Naive thymus-derived CD4-positive, alpha-beta T cell (primary cell): ENCODE measurements around the gene PHKA1. TPM values are rescaled to one million over a fixed set of nuclear protein-coding genes. Genes with fewer than 3 reads are reported as not detected.

Experiments
- ATAC-seq: fragments of 150-1000 bp; cut with Tn5 transposase; 2 replicates; pipeline ENCODE4 v1.10.0; 2021; ENCODE audit warnings: mild to moderate bottlenecking, moderate library complexity
- CTCF ChIA-PET: fragments of 350-600 bp; sonication (Branson Sonifier 250); formaldehyde crosslinking; loops from one replicate; lab custom pipeline; 2021; ENCODE audit warnings: antibody characterized with exemption; lab: Charles Lee
- POLR2A ChIA-PET: fragments of 350-600 bp; sonication (Branson Sonifier 250); formaldehyde crosslinking; loops from one replicate; lab custom pipeline; 2021; ENCODE audit warnings: antibody characterized with exemption, inconsistent platforms; lab: Charles Lee
- DNase-seq, 9 donors: peaks; one replicate each; pipeline versions ENCODE4 v3.0.0 to v3.0.0-alpha.2; 2020 to 2022; ENCODE audit warnings: mixed read lengths in 1 of 9
- H3K27ac ChIP-seq: one replicate; pipeline ENCODE4 v1.7.0; 2013; ENCODE audit warnings: mild to moderate bottlenecking, low read depth, low read length, moderate library complexity
- H3K27me3 ChIP-seq, 2 donors: one replicate each; pipeline ENCODE4 v1.7.0; 2013; ENCODE audit warnings: low read length in 2 of 2, mild to moderate bottlenecking in 2 of 2, moderate library complexity in 2 of 2; ENCODE audit not compliant: control insufficient read depth in 2 of 2, insufficient read depth in 2 of 2
- H3K36me3 ChIP-seq, 3 experiments: 1 replicate in 2 of 3; 2 replicates in 1 of 3; pipeline ENCODE4 v1.7.0; 2013; ENCODE audit warnings: low read length in 3 of 3, mild to moderate bottlenecking in 3 of 3, moderate library complexity in 1 of 3; ENCODE audit not compliant: insufficient read depth in 3 of 3, control insufficient read depth in 2 of 3
- H3K4me1 ChIP-seq, 2 donors: one replicate each; pipeline ENCODE4 v1.7.0; 2013; ENCODE audit warnings: low read length in 2 of 2, mild to moderate bottlenecking in 2 of 2, moderate library complexity in 1 of 2; ENCODE audit not compliant: control insufficient read depth in 2 of 2, insufficient read depth in 2 of 2
- H3K4me3 ChIP-seq: 2 replicates; pipeline ENCODE4 v1.7.0; 2013; ENCODE audit warnings: mild to moderate bottlenecking, low read length
- H3K9me3 ChIP-seq, 3 experiments: 1 replicate in 2 of 3; 2 replicates in 1 of 3; pipeline ENCODE4 v1.7.0; 2013; ENCODE audit warnings: low read length in 3 of 3; ENCODE audit not compliant: control insufficient read depth in 2 of 3
- H3K27ac Mint-ChIP-seq, 9 donors: one replicate each; pipeline ENCODE4 v1.8.0; 2020 to 2022; ENCODE audit warnings: mixed read lengths in 9 of 9, mild to moderate bottlenecking in 8 of 9, moderate library complexity in 5 of 9, inconsistent platforms in 2 of 9
- H3K27me3 Mint-ChIP-seq, 5 donors: one replicate each; pipeline ENCODE4 v1.8.0; 2021 to 2022; ENCODE audit warnings: mixed read lengths in 5 of 5, mild to moderate bottlenecking in 1 of 5
- H3K36me3 Mint-ChIP-seq, 5 donors: one replicate each; pipeline ENCODE4 v1.8.0; 2020 to 2022; ENCODE audit warnings: mixed read lengths in 5 of 5, mild to moderate bottlenecking in 3 of 5, inconsistent platforms in 1 of 5
- H3K4me1 Mint-ChIP-seq, 7 donors: one replicate each; pipeline ENCODE4 v1.8.0; 2020 to 2022; ENCODE audit warnings: mixed read lengths in 7 of 7, mild to moderate bottlenecking in 3 of 7, inconsistent platforms in 1 of 7
- H3K4me3 Mint-ChIP-seq, 10 donors: one replicate each; pipeline ENCODE4 v1.8.0; 2020 to 2022; ENCODE audit warnings: mild to moderate bottlenecking in 10 of 10, mixed read lengths in 10 of 10, moderate library complexity in 6 of 10, inconsistent platforms in 2 of 10
- H3K9me3 Mint-ChIP-seq, 11 donors: one replicate each; pipeline ENCODE4 v1.8.0; 2020 to 2022; ENCODE audit warnings: mixed read lengths in 11 of 11, mild to moderate bottlenecking in 4 of 11, inconsistent platforms in 1 of 11, moderate library complexity in 1 of 11
- intact Hi-C, 2 donors: fragments of 100-400 bp; cut with micrococcal nuclease; formaldehyde crosslinking; loops; one replicate each; pipeline ENCODE4 v1.15.1; 2023
- polyA plus RNA-seq, 2 donors: library from polyadenylated mRNA; unstranded; fragments of 300-500 nt; fragmentation: Illumina TruSeq; gene quantifications; one replicate each; pipeline ENCODE4 v1.2.3, GENCODE V29; 2021
- total RNA-seq, 6 experiments: library from RNA in 5 of 6; stranded (reverse) in 5 of 6; gene quantifications; 1 replicate in 5 of 6; 2 replicates in 1 of 6; pipeline ENCODE4 v1.2.3 and lab custom pipeline; 2021 to 2026

PHKA1 gene
- total and polyA plus RNA-seq, 7 experiments from 2014 or later: 0.19 to 1.9 (median 0.41) TPM; not detected in 2

DNA sequence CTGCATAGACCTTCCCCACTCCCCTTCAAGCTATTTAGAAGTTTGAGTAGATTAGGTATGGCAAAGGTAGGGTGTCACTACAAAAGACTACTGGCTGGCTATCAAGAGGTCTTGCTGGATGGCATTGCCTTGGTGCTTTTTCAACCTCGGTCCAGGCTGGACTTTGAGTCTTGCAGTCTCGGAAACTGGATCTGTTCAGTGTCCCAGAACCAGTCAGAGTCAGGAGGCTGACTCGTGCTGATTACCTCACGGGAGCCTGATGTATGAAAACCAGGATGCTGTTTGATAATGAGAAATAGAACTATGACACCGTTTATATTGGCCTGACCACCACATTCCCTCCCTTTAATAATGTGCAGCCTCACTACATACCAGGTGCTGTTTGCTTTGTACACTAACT lies 2.7 kb upstream of the PHKA1 start:
- Mint-ChIP-seq H3K27ac (no peak overlapping the region), H3K36me3 (peaks cover 0 to 1% (median 0%) of the 10 kb centered on the region in 5 donors), H3K4me3 (no peak overlapping the region), H3K4me1 (peaks cover 0 to 10% (median 6%) of the 10 kb centered on the region in 7 donors), H3K9me3 (no peaks in the 10 kb centered on the region), H3K27me3 (peaks cover 0 to 11% (median 6%) of the 10 kb centered on the region in 5 donors)
- CTCF ChIA-PET: no interaction called here
- no peak overlapping the region for H3K4me3 ChIP-seq
- H3K27me3 ChIP-seq: no peaks in the 10 kb centered on the region
- intact Hi-C loops: no loop called here
- DNase-seq (no peak), ATAC-seq (no peak)
- no peaks in the 10 kb centered on the region for H3K4me1 ChIP-seq
- POLR2A ChIA-PET: no interaction called here
- H3K27ac ChIP-seq: no peak overlapping the region
- H3K36me3 ChIP-seq: no peaks in the 10 kb centered on the region
- H3K9me3 ChIP-seq: no peaks in the 10 kb centered on the region

DNA sequence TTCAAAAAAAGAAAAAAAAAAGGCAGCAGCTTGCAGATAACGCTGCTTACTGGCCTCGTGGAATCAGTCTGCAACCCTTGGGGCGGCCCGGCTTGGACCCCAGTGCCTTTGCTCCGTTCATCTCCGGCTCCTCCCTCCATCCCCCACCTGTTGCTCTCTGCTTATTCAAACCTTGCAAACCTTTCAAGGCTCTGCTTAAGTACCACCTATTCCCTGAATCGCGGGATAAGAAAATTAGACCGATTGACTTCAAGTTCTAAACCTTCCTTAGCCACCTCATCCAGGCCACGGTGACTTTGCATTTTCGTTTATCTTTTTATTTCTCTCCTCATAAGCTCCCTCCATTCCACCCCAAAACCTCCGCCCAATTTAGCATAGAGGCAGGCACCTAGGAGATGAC lies 1.4 kb upstream of the PHKA1 start:
- Mint-ChIP-seq H3K9me3 (no peaks in the 10 kb centered on the region), H3K27me3 (peaks cover 0 to 11% (median 6%) of the 10 kb centered on the region in 5 donors), H3K4me1 (peaks cover 0 to 10% (median 6%) of the 10 kb centered on the region in 7 donors), H3K4me3 (peak overlapping the region in 6 of 10 donors; percentile 3 to 64 (median 16)), H3K36me3 (peaks cover 0 to 1% (median 0%) of the 10 kb centered on the region in 5 donors), H3K27ac (no peak overlapping the region)
- Histone ChIP-seq H3K9me3 (no peaks in the 10 kb centered on the region), H3K27ac (no peak overlapping the region), H3K27me3 (no peaks in the 10 kb centered on the region), H3K4me3 (no peak overlapping the region), H3K4me1 (no peaks in the 10 kb centered on the region), H3K36me3 (no peaks in the 10 kb centered on the region)
- ATAC-seq (no peak), DNase-seq (no peak)
- CTCF ChIA-PET: no interaction called here
- POLR2A ChIA-PET: no interaction called here
- intact Hi-C loops: no loop called here

- Histone ChIP-seq H3K4me3 (peak overlapping the region; percentile 24), H3K27me3 (no peaks in the 10 kb centered on the region), H3K4me1 (no peaks in the 10 kb centered on the region), H3K36me3 (no peaks in the 10 kb centered on the region), H3K9me3 (no peaks in the 10 kb centered on the region), H3K27ac (no peak overlapping the region)
- CTCF ChIA-PET: no interaction called here
- ATAC-seq (no peak), DNase-seq (peak in 1 of 9 donors; percentile 20)
- peaks cover 0 to 11% (median 6%) of the 10 kb centered on the region in 5 donors for H3K27me3 Mint-ChIP-seq
- POLR2A ChIA-PET: no interaction called here
- H3K4me3 Mint-ChIP-seq: peak overlapping the region; percentile 43 to 80 (median 74)
- H3K27ac Mint-ChIP-seq: peak overlapping the region in 1 of 9 donors; percentile 39
- intact Hi-C loops: no loop called here
- no peaks in the 10 kb centered on the region for H3K9me3 Mint-ChIP-seq
- H3K36me3 Mint-ChIP-seq: peaks cover 0 to 1% (median 0%) of the 10 kb centered on the region in 5 donors
- H3K4me1 Mint-ChIP-seq: peaks cover 0 to 10% (median 6%) of the 10 kb centered on the region in 7 donors
These were observed 391 bp upstream of the PHKA1 start for GRCh38 chrX:72714478-72714916.

GRCh38 chrX:72713130-72713529 lies 976 bp downstream of the PHKA1 start:
- ChIA-PET CTCF (no interaction called here), POLR2A (no interaction called here)
- H3K9me3 ChIP-seq: no peaks in the 10 kb centered on the region
- Mint-ChIP-seq H3K36me3 (peaks cover 0 to 1% (median 0%) of the 10 kb centered on the region in 5 donors), H3K4me3 (peak overlapping the region; percentile 47 to 88 (median 74)), H3K27ac (peak overlapping the region in 1 of 9 donors; percentile 73), H3K4me1 (peaks cover 0 to 10% (median 6%) of the 10 kb centered on the region in 7 donors), H3K27me3 (peaks cover 0 to 11% (median 6%) of the 10 kb centered on the region in 5 donors), H3K9me3 (no peaks in the 10 kb centered on the region)
- H3K36me3 ChIP-seq: no peaks in the 10 kb centered on the region
- no peaks in the 10 kb centered on the region for H3K4me1 ChIP-seq
- H3K27me3 ChIP-seq: no peaks in the 10 kb centered on the region
- no peak overlapping the region for H3K27ac ChIP-seq
- peak overlapping the region; percentile 33 for H3K4me3 ChIP-seq
- ATAC-seq (no peak), DNase-seq (no peak)
- intact Hi-C loops: no loop called here

- no peak for DNase-seq
- no peak for ATAC-seq
- Mint-ChIP-seq H3K9me3 (no peaks in the 10 kb centered on the region), H3K27ac (no peak overlapping the region), H3K4me3 (peak overlapping the region in 1 of 10 donors; percentile 73), H3K4me1 (peaks cover 0 to 10% (median 6%) of the 10 kb centered on the region in 7 donors), H3K36me3 (peaks cover 0 to 1% (median 0%) of the 10 kb centered on the region in 5 donors), H3K27me3 (peaks cover 0 to 11% (median 6%) of the 10 kb centered on the region in 5 donors)
- Histone ChIP-seq H3K36me3 (no peaks in the 10 kb centered on the region), H3K9me3 (no peaks in the 10 kb centered on the region), H3K4me3 (no peak overlapping the region), H3K27ac (no peak overlapping the region), H3K4me1 (no peaks in the 10 kb centered on the region), H3K27me3 (no peaks in the 10 kb centered on the region)
- CTCF ChIA-PET: no interaction called here
- POLR2A ChIA-PET: no interaction called here
- intact Hi-C loops: no loop called here
These were observed 1.9 kb downstream of the PHKA1 start for GRCh38 chrX:72712094-72712755.

- H3K36me3 ChIP-seq: no peaks in the 10 kb centered on the region
- no peaks in the 10 kb centered on the region for H3K27me3 Mint-ChIP-seq
- H3K4me1 Mint-ChIP-seq: no peaks in the 10 kb centered on the region
- no peaks in the 10 kb centered on the region for H3K36me3 Mint-ChIP-seq
- DNase-seq: no peak
- no peaks in the 10 kb centered on the region for H3K4me1 ChIP-seq
- no peak for ATAC-seq
- H3K9me3 ChIP-seq: no peaks in the 10 kb centered on the region
- H3K4me3 Mint-ChIP-seq: no peak overlapping the region
- POLR2A ChIA-PET: no interaction called here
- H3K9me3 Mint-ChIP-seq: peaks cover 0 to 3% (median 0%) of the 10 kb centered on the region in 11 donors
- intact Hi-C loops: no loop called here
- no peak overlapping the region for H3K27ac Mint-ChIP-seq
- no peak overlapping the region for H3K4me3 ChIP-seq
- H3K27ac ChIP-seq: no peak overlapping the region
- CTCF ChIA-PET: no interaction called here
- no peaks in the 10 kb centered on the region for H3K27me3 ChIP-seq
These were observed 8.3 kb downstream of the PHKA1 start for GRCh38 chrX:72705814-72706213.

DNA sequence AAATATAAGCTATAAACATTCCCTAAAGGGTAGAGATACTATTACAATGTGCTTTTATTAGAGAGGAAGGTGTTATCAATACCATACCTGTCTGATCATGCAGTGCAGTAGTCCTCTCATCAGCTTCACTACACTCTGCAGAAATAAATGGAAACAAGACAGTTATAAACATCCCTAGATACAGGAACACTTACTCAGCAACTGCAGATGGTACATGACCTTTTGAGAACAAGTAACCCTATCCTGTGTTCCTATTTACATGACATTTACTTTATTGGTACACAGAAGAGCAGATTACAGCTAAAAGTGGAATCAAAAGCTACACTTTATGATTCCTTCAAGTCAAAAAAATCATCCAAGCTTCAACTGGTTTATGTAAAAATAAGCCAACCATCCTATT lies 9.0 kb downstream of the PHKA1 start:
- H3K9me3 Mint-ChIP-seq: peaks cover 0 to 3% (median 0%) of the 10 kb centered on the region in 11 donors
- intact Hi-C loops: no loop called here

More for the DNA sequence above, 9.0 kb downstream of the PHKA1 start:
- DNase-seq (no peak), ATAC-seq (no peak)
- Mint-ChIP-seq H3K36me3 (no peaks in the 10 kb centered on the region), H3K27me3 (no peaks in the 10 kb centered on the region), H3K27ac (no peak overlapping the region), H3K4me1 (no peaks in the 10 kb centered on the region), H3K4me3 (no peak overlapping the region)
- POLR2A ChIA-PET: no interaction called here
- Histone ChIP-seq H3K4me1 (no peaks in the 10 kb centered on the region), H3K36me3 (no peaks in the 10 kb centered on the region), H3K27ac (no peak overlapping the region), H3K9me3 (no peaks in the 10 kb centered on the region), H3K4me3 (no peak overlapping the region), H3K27me3 (no peaks in the 10 kb centered on the region)
- CTCF ChIA-PET: no interaction called here
